ENCODE results near the gene CHST11.

CHST11 gene

DNA sequence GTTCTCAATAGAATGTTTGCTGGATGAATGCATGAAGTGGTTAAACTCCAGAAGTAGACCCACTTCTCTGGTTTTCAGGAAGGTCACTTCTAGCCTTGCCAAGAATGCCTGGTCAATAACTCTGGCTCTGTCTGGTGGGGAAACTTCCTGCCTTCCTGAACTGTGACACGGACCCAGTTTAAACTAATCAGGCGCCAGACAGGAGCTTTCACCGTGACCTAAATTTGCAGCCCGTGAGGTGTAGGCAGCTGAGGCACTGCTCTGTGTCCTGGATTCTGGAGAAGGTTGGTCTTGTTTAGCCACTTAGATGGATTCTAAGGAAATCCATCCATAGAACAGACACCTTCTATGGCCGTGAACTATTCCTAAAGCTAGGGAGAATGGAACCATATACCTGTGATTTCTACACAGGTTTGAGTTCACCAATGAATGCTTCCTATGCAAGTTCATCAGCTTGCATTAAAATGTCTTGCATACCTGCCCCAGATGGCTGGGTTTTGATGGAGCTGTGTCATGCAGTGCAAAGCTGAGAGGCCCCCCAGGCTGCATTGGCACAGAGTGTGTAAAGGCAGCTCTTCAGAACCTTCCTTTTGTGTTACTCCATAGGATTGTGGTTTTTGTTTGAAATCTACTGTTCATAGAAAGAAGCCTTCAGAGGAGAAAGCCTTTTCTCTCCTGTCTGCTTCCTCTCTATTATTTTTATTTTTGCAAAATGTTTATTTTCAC, 4.4 kb downstream of the CHST11 start:
- no peak for DNase-seq

DNA sequence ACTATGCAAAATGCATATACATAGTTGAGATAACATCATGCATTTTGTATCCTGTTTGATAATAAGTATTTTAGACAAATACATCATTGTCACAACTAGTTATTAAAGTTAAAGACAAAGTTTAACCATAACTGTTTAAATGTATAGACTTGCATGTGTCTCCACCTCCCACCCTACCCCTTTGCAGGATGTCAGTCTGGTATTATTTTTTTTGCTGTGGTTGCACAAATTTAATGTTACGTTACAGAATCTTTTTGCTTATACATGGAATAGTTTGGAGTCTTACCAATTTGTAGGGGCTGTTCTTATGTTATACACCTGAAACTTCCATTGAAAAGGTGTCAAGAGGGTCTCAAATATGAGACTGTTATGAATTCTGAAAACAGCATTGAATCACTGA, 5.6 kb downstream of the CHST11 start:
- DNase-seq, result no peak

DNA sequence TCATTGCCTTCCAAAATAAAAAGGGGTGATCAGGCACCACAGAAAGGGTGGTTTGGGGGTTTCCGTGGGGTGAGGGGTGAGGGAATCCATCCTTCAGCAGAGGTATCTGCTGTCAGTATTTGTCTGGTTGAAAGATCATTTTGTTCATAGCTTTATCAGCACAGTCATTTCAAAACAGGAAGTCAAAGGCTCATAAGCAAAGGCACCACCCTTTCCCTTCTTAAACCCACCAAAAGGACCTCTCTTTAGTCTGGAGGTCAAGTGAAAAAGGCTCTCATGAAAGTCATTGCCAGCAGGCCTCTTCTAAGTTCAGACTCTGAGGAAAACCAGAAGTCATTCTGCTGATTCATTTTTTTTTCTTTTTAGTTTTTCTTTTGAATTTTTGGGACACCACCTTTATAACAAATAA, 6.2 kb downstream of the CHST11 start:
- DNase-seq, result peak; percentile 53

DNA sequence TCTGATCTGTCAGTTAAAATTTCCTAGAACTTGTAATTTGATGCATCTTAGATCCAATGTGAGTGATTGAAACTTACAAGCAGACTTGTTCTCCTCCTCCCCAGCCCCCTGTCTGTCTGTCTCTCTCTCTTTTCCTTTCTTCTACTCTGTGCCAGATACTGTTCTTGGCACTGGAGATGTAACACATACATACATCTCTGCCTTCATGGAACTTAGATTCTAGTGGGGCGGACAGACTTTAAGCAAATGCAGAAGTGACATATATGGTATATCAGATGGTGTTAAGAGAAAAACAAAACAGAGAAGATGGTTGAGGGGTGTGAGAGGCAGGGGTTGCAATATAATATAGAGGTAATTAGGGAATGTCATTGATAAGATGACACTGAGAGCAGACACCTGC, 6.6 kb downstream of the CHST11 start:
- no peak for DNase-seq

DNA sequence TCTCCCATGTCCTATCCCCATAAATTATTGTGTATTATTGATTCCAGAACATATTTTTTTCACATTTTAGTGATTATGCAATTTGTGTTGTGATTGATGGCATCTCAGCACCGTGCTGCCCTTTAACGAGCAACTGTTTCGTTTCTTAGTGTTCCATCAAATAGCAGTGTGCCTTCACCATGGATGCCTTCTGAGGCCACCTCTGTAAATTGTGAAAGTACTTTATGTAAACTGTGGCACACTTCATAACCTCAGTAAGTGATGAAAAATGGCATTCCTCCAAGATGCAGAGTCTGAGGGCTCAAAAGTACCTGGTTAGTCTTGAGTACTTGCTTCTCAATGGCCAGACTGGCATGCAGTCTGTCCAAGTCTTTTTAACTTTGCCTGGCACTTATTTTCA, 8.2 kb downstream of the CHST11 start:
- no peak for DNase-seq

DNA sequence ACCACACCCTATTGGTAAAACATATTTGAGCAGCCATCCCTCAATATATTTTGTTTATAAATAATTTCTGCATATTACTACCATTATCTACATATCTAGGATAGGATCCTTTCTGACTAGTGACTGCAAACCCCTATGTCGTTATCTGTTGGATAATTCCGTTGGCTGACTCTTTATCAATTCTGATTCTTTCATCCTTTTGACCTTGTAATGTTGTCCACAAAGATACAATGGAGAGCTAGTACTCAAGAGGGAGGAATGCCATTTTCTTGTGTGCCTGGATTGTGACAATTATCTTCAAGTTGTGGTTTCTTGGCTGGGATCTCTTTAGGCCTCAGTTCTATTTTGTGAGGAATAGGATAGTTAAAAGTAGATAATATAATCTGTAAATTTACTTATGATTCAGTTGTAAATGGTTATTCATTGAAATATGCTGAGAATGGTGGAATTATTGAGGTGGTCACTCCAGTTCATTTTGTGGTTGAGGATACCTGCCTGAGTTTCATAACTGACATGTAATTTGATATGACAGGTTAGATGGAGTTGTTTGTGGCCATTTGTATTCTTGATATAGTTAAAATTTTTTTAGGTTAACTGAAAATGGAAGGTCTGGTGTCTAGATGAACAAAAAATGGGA, 10.1 kb downstream of the CHST11 start:
- no peak for DNase-seq

DNA sequence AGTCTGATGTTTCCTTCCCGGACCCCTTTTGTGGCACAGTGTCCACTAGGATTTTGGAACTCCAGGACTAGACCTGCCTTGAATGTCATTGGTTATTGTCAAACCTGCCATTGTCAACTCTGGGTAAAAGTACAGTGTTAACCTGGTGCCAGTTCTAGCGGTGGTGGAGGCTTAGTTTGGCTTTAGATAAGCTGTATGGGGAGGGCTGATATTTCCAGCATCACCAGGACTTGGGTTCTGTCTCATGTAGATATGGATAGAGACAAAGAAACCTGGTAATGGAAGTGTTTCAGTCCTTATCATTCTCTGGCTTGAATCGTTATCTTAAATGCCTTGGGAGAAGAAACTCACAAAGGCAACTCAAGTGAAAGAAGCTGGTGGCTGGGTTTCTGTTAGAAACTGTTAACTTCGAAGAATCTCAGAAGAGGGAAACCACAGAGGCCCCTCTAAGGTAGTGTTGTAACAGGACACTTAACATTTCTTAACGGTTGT, 10.6 kb downstream of the CHST11 start:
- no peak for DNase-seq

DNA sequence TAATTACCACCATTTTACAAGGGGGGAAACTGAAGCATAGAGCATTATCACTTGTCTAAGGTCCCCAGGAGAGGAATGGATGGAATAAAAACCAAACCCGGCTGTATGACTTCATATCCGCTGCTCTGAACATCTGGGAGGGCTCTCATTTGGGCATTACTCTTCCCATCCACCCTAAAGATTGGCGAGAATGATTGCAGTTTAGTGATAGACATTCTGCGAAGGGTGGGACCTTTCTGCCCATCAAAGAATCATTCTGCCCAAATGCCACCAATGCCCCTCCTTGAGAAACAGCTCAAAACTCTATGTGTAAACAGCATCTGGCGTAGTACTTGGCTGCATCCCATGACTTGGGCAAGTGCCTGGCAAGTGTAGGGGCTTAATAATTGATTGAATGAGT, 11.6 kb downstream of the CHST11 start:
- DNase-seq, result no peak

DNA sequence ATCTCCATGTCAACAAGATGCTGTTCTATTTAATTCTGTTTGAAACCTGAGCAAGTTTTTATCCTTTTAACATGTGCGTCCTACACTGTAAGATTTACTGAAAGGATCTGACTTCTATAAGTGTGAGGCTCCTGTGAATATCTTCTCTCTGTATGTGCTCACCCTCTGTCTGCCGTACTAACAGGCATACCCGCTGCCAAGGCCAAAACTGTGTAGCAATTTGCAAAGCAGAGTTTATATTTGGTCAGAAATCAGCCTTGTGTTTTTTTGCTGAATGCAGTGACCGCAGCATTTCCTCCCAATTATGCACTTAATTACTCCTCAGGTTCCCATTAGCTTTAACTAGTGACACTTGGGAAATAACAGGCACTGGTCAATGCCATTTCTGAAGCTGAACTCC, 12.3 kb downstream of the CHST11 start:
- DNase-seq, result no peak

DNA sequence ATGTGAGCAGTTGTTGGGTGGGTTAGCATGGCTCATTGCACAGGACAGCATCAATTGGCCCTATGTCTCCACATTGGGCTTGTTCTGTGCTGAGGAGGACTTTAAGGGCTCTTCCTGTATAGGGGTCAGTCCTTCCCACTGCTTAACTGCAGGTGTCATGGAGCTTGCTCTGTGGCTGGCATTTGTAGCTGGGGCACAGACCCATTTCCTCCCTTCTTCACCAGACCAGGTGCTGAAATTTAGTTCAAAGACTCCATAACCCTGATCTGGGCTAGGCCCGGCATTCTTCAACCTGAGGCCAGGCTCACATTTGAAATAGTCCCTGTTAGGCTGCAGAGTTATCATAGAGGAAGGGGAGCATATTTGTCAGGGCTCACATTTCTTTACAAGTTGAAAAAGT, 12.8 kb downstream of the CHST11 start:
- DNase-seq, result no peak

DNA sequence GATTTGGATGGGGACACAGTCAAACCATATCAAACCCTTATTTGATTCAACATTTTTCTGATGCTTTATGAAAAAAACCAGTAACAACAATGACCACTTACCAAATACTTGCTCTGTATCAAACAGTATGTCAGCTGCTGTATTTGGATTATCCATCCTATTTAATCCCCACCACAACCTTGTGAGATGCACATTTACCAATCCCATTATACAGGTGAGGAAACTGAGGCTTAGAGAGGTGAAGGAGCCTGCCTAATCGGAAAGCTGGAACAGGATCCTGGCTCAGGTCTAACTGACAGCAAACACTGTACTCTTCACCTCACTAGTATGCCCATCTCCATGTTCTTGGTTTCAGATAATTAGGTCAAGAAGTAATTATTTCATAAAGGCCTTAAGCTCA, 13.8 kb downstream of the CHST11 start:
- no peak for DNase-seq

DNA sequence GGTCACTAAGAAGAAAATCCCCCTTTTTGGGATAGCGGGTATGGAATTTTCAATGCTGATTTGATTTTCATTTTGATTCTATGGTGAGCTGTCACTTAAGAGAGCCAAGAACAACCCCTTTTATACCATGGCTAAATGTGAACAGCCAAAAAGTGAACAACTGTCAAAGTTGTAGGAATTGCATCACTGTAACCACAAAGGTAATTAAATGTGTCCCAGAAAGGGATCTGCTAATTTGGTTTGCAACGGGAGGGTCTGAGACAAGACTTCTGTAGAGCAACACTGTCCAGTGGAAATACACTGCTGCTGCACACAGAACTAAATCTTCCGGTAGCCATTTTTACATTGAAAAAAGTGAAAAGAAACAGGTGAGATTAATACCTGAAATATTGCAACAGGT, 14.6 kb downstream of the CHST11 start:
- DNase-seq, result no peak

DNA sequence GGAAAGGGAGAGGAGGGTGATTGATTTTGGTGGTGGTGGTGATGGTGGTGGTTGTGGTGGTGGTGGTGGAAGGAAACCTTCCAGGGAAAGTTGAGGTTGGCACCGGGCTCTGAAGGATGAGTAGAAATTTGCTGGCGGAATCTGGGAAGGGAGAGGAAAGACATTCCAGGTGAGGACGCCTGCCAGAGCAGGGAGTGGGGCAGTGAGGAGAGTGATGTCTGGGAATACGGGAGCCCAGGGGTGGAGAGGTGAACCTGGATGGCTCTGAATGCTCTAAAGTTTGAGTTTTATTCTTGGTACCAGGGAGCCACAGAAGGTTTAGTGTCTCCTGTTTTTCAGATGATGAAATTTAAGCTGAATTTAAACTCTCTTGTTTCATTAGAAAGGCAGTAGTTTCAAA, 16.0 kb downstream of the CHST11 start:
- no peak for DNase-seq

DNA sequence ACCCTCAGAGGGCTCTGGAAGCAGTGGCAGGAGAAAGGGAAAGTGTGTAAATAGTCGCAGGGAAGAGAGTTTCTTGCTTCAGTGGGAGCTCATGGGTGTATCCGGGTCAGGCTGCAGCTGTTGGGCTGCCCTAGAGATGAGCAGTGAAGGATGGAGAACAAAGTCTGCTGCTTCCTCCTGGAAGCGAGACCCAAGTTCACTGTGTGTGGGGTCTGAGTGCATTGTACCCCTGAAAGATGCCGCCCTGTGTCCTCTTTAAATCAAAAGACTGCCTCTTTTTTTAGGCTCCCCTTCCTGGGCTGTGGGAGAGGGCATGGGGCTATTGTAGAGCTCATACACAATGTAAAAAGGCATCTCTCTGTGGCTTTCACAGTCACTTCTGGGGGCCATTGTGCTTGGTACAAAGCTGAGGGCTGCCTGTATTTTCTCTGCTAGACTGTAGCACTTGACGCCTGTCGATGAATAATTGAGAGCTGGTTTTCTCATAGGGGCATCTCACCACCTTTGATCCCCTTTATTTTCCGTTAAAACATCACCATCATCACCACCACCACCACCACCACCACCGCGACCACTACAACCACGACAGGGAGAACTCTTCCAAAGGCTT, 16.7 kb downstream of the CHST11 start:
- DNase-seq, result peak; percentile 31

DNA sequence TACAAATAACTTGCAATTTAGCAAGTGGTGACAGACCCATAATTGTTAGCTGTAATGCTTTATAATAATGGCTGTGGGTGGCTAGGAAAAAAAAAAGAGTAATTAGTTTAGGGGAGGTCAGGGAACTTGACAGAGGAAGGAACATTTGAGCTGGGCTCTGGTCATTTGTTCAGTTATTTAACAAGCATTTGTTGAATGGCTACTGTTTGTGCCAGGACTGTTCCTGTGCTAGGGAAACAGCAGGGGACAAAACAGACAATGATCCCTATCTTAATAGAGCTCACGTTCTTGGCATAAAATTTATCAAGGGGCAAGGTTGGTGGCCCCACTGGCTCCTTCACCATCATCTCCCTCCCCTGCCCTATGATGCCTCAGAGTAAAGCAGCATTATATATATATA, 18.5 kb downstream of the CHST11 start:
- DNase-seq, result no peak

DNA sequence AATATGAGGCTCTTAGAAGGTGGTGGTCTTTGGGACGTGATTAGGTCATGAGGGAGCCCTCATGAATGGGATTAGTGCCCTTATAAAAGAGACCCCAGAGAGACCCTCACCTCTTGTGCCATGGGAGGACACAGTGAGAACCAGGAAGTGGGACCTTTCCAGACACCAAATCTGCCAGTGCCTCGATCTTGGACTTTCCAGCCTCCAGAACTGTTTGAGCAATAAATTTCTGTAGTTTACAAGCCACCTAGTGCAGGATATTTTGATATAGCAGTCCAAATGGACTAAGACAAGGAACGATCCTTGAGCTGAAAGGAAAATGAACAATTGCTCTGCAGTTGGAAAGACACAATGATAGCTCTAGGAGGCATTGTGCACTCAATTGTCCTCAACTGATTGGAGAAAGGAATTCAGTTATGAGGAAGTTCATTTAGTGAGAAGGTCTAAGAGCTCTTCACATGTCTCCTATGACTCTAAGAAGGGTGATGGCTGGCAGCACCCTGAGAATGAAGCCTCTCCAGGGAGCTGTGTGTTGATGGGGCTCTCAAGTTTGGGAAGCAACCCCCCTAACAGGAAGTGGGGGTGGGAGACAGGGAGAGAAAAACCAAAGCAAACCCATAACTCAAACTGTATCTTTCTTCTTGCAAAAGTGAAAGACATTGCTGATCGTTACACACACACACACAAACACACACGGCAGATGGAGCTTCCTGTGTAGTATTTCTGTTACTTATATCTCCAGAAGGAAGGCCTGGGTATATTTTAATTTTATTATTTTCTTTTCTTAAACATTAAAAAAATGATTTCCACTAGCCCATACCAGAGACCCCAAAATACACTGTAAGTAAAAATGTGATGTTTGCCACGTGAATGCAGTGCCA, 21.0 kb downstream of the CHST11 start:
- DNase-seq, result no peak

DNA sequence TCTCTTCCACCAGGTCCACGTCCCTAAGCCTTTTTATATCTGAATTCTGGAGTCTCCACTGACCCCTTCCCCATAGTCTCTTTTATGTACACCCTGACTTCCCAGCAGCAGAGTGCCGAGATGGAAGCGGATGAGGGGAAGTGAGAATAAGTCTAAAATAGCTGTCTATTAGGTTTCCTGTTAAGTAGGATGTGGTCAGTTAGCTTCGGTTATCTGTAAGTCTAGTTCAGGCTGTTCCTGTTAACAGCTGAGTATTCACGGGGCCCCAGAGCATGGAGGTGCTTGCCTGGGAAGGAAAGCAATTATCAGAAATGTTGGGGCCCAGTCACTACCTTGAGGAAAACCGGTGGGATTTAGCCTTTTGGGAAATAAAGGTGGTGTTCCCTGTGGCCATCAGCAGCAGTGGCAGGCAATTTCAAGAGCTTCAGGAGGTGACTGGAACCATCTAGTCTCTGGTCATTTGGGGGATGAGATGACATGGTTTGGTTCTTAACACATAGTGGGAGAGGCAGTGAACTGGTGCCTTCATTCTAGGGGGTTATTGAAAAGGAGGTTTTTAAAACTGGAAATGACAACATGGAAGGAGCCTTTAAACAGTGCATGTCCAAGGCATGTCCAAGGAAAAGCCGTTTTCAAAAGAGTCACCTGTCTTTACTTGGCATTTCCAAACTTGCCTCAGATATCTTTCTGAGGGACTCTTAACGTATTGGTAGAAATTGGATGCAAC, 21.8 kb downstream of the CHST11 start:
- DNase-seq, result peak; percentile 58

DNA sequence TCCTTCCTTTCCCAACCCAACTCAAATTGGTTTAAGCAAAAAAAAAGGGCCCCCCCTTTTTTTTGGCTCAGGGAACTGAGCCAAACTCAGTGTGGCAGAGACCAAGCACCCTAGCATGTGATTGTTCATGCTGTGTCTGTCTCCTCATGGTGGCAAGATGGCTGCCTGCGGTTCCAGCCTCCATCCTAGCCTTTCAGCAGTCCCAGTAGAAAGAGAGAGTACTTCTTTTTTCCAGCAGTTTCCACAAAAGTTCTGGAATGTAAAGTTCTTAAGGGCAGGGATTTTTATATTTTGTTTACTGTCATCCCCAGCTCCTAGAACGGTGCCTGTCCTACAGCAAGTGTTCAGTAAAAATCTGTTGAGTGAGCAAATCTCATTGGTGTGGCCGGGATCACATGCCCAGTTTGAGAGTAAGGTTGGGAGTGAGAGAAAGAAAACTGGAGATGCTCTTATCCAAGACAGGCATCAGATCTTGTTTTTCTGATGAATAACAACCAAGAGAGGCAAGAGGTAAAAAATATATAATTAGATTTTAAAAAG, 22.4 kb downstream of the CHST11 start:
- DNase-seq, result no peak

DNA sequence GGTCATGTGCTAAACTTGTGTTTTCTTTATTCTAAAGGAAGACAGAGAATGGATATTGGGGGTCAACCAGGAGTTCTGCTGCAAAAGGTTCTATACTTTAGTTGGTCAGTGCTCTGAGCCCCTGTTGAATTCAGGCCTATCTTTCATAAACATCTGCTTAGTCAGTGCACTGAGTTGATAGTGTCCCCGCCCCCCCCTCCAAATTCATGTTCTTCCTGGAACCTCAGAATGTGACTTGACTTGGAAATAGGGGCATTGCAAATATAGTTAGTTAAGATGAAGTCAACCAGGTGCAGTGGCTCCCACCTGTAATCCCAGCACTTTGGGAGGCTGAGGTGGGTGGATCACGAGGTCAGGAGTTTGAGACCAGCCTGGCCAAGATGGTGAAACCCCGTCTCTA, 23.3 kb downstream of the CHST11 start:
- DNase-seq, result no peak

DNA sequence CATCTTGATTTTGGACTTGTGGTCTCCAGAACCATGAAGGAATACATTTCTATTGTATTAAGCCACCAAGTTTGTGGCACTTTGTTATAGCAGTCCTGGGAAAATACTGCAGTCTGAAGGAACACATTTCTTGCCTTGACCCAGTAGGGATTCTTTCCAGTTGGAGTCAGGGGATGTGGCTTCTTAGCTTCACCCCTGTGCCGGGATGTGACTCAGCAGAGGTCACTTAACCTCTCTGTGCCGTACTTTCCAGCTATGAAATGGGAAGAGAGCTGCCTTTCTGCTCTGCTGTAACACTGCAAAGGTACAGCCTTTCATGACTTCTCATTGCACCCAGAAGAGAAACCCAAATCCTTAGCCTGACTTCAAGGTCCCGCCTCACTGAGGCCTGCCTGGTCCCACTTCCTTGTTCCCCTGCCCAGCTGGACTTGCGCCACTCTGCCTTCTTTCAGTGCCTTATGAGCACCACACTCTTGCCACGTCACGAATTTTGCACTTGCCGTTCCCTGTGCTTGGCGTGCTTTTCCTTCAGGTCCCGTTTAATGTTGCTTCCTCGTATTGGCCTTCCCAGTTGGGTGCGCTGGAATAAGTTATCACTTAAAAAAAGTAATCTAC, 24.2 kb downstream of the CHST11 start:
- DNase-seq, result peak; percentile 54

DNA sequence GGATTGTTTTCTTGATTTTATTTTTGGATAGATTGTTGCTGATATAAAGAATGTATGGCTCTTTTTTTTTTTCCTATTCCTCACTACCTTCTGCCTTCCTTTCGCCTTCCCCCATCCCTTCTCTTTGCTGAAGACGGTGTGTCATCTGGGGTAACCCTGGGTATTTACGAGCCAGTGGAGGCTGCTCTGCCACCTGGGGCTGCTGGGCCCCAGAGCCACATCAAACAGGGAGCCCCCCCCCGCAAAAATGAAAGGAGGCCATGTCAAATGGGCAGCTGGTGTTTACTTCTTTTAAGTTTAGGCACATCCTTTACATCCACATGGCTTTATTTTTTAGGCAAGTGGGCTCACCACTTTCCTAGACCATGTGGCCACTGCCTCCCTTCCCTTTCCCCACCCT, 25.4 kb downstream of the CHST11 start:
- DNase-seq, result no peak

DNA sequence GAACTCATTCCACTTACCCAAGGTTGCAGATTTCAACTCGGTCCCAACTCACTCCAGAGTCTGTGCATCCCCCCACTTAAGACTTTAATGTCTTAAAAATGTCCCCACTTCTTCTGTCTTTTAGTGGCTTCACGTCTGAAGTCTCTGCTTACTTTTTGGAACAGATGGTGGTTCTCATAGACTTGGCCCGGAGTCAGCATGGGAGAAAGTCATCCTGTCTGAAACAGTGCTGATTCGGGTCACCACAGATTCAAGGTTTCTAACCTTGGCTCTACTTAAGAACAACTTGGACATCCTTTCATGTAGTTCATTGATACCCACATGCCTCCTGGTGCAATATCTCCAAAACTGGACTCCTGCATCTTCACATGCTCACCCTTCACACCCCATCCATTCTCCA, 26.0 kb downstream of the CHST11 start:
- no peak for DNase-seq
